KMS-11 (cell line): ENCODE data around the gene SMG1.
"Not testable (repeated sequence)": the region's sequence is repeated elsewhere in the genome, so short reads cannot be mapped to it uniquely, and the experiment has no call there.

Source experiments
- H2AFZ ChIP-seq: fragments of 200-600 bp; sonication (generic); 2 replicates; pipeline ENCODE4 v1.6.1; 2016; ENCODE audit warnings: antibody characterized with exemption, mixed run types, low read depth
- H3K27ac ChIP-seq: fragments of 200-600 bp; sonication (generic); 2 replicates; pipeline ENCODE4 v1.6.1; 2016; ENCODE audit warnings: mild to moderate bottlenecking, mixed run types
- H3K27me3 ChIP-seq: fragments of 200-600 bp; sonication (generic); 2 replicates; pipeline ENCODE4 v1.6.1; 2017; ENCODE audit warnings: mild to moderate bottlenecking, low read depth, mixed run types, moderate library complexity; ENCODE audit not compliant: insufficient read depth
- H3K36me3 ChIP-seq: fragments of 200-600 bp; sonication (generic); 2 replicates; pipeline ENCODE4 v1.6.1; 2017; ENCODE audit warnings: mild to moderate bottlenecking, mixed run types; ENCODE audit not compliant: insufficient read depth
- H3K4me1 ChIP-seq: fragments of 200-600 bp; sonication (generic); 2 replicates; pipeline ENCODE4 v1.6.1; 2016; ENCODE audit warnings: mild to moderate bottlenecking, low read depth, mixed run types; ENCODE audit not compliant: poor library complexity, severe bottlenecking
- H3K4me2 ChIP-seq: fragments of 200-600 bp; sonication (generic); 2 replicates; pipeline ENCODE4 v1.7.0; 2016; ENCODE audit warnings: mild to moderate bottlenecking, mixed run types
- H3K4me3 ChIP-seq: fragments of 200-600 bp; sonication (generic); IDR thresholded peaks from 2 replicates; pipeline ENCODE4 v1.6.1; 2017; ENCODE audit warnings: low read depth, low read length, mixed read lengths; ENCODE audit not compliant: insufficient read depth
- H3K79me2 ChIP-seq: fragments of 200-600 bp; sonication (generic); 2 replicates; pipeline ENCODE4 v1.6.1; 2016; ENCODE audit warnings: low read depth, mixed run types; ENCODE audit not compliant: insufficient read depth
- H3K9ac ChIP-seq: fragments of 200-600 bp; sonication (generic); 2 replicates; pipeline ENCODE4 v1.6.1; 2016; ENCODE audit warnings: mild to moderate bottlenecking, mixed run types
- H4K20me1 ChIP-seq: fragments of 200-600 bp; sonication (generic); 2 replicates; pipeline ENCODE4 v1.6.1; 2016; ENCODE audit warnings: mild to moderate bottlenecking, mixed run types; ENCODE audit not compliant: insufficient read depth

Gene SMG1

GRCh38 chr16:18780460-18781026 lies 145.7 kb downstream of the SMG1 start:
- H3K9ac ChIP-seq, H3K4me3 ChIP-seq, H3K27ac ChIP-seq, H3K4me1 ChIP-seq, H3K27me3 ChIP-seq, H2AFZ ChIP-seq, H3K4me2 ChIP-seq: not testable (repeated sequence)
- peaks cover 28% of the 10 kb centered on the region for H4K20me1 ChIP-seq
- H3K36me3 ChIP-seq = peaks cover 18% of the 10 kb centered on the region; the same call in 1 of the 2 replicates
- H3K79me2 ChIP-seq = peaks cover 32% of the 10 kb centered on the region

DNA sequence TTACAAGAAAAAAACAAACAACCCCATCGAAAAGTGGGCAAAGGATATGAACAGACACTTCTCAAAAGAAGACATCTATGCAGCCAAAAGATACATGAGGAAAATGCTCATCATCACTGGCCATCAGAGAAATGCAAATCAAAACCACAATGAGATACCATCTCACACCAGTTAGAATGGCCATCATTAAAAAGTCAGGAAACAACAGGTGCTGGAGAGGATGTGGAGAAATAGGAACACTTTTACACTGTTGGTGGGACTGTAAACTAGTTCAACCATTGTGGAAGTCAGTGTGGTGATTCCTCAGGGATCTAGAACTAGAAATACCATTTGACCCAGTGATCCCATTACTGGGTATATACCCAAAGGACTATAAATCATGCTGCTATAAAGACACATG lies 148.5 kb downstream of the SMG1 start:
- not testable (repeated sequence) for H2AFZ ChIP-seq, H3K27me3 ChIP-seq, H3K79me2 ChIP-seq, H3K4me2 ChIP-seq, H3K36me3 ChIP-seq, H3K27ac ChIP-seq, H4K20me1 ChIP-seq, H3K4me1 ChIP-seq, H3K9ac ChIP-seq, H3K4me3 ChIP-seq

- H3K27me3 ChIP-seq, H3K4me1 ChIP-seq, H3K36me3 ChIP-seq, H3K4me3 ChIP-seq, H3K9ac ChIP-seq, H3K4me2 ChIP-seq, H3K79me2 ChIP-seq, H2AFZ ChIP-seq, H4K20me1 ChIP-seq, H3K27ac ChIP-seq: not testable (repeated sequence)
Measured at GRCh38 chr16:18776334-18776733, 149.9 kb downstream of the SMG1 start.

- H3K27ac ChIP-seq, H3K4me2 ChIP-seq, H3K27me3 ChIP-seq, H3K36me3 ChIP-seq, H4K20me1 ChIP-seq, H3K9ac ChIP-seq, H3K4me3 ChIP-seq, H3K4me1 ChIP-seq, H3K79me2 ChIP-seq, H2AFZ ChIP-seq: not testable (repeated sequence)
Measured at GRCh38 chr16:18774651-18775050, 151.6 kb downstream of the SMG1 start.

DNA sequence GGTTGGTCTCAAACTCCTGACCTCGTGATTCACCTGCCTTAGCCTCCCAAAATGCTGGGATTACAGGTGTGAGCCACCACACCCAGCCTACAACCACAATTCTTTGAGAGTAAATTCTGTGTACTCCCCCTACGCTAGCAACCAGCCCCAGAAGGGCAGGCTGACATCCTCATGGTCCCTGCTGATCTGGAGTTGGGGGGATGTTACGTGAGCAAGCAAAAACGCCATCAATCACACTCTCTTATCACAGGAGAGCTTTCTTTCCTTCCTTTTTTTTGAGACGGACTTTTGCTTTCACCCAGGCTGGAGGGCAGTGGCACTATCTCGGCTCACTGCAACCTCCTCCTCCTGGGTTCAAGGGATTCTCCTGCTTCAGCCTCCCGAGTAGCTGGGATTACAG lies 154.0 kb downstream of the SMG1 start:
- H3K4me1 ChIP-seq = peaks cover 11% of the 10 kb centered on the region
- not testable (repeated sequence) for H3K27ac ChIP-seq, H4K20me1 ChIP-seq, H3K36me3 ChIP-seq, H3K4me2 ChIP-seq, H2AFZ ChIP-seq, H3K79me2 ChIP-seq, H3K27me3 ChIP-seq, H3K4me3 ChIP-seq, H3K9ac ChIP-seq

- not testable (repeated sequence) for H3K79me2 ChIP-seq, H3K4me2 ChIP-seq, H2AFZ ChIP-seq, H4K20me1 ChIP-seq, H3K9ac ChIP-seq, H3K27ac ChIP-seq, H3K4me3 ChIP-seq, H3K27me3 ChIP-seq, H3K36me3 ChIP-seq
- peaks cover 18% of the 10 kb centered on the region for H3K4me1 ChIP-seq
Measured at GRCh38 chr16:18770336-18770962, 155.8 kb downstream of the SMG1 start.

GRCh38 chr16:18767217-18767616 lies 159.0 kb downstream of the SMG1 start:
- H3K27me3 ChIP-seq, H4K20me1 ChIP-seq, H3K79me2 ChIP-seq, H2AFZ ChIP-seq, H3K9ac ChIP-seq, H3K27ac ChIP-seq, H3K36me3 ChIP-seq, H3K4me3 ChIP-seq: not testable (repeated sequence)
- Histone ChIP-seq H3K4me1 (peaks cover 23% of the 10 kb centered on the region), H3K4me2 (peak overlapping the region; percentile 63)

- H3K4me2 ChIP-seq, H3K4me3 ChIP-seq, H2AFZ ChIP-seq, H3K9ac ChIP-seq, H3K27me3 ChIP-seq, H3K36me3 ChIP-seq, H4K20me1 ChIP-seq, H3K79me2 ChIP-seq: not testable (repeated sequence)
- Histone ChIP-seq H3K4me1 (peaks cover 19% of the 10 kb centered on the region), H3K27ac (peak overlapping the region; percentile 39; the same call in 1 of the 2 replicates)
Measured at GRCh38 chr16:18762713-18763112, 163.5 kb downstream of the SMG1 start.
